ENCODE data around the gene MCTP2.

MCTP2 gene

DNA sequence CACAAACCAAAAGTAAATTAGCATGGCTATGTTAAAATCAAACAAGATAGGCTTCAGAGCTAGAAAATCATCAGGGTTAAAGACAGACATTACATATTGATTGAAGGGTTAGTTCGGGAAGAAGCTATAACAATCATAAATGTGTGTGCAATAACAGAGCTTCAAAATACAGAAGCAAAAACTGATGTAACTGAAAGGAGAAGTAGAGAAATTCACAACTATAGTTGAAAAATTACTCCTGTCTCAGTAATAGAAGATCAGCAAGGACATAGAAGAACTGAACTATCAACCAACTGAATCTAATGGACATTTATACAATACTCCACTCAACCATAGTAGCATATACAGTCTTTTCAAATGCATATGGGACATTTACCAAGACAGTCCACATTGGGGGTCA lies 59.4 kb downstream of the MCTP2 start:
- DNase-seq (ENCODE audit: insufficient read length) = no peak
- no peak for TF ChIP-seq POLR2AphosphoS5 (IDR thresholded peaks at IDR 0.05; ENCODE audit: low read depth, low read length)
- FAIRE-seq = no peak

DNA sequence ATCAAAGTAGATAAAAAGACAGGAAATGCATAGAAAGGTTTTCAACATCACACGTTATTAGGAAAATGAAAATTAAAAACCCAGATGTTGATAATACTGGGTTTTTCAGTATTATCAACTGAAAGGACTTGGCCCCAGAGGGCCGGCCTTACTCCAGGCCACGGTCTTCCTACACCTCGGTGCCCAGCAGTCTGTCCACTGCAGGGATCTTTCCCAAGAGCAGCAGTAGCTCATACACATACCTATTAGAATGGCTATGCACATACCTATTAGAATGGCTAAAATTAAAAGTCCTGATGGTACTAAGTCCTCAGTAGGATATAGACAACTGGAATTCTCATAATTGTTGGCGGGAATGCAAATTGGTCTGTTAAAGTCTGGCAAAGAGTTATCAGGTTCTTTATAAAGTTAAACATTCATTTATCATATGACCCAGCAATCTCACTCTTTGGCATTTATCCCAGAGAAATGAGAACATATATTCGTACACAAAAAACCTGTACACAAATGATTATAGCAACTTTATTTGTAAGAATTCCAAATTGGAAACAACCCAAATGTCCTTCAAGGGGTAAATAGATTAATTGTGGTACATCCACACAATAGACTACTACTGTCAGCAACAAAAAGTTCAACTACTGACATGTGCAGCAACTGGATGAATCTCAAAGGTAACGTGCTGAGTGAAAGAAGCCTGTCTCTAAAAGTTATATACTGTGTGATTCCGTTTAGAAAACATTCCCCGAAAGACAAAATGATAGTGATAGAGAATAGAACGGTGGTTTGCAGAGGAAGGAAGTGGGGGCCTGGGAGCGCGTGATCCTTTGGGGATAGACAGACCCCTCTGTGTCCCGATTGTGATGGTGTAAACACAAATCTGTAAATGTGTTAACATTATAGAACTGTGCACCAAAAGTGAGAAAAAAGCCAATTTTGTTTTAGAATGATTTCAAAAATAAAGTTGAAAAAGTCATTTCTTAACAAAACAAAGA lies 62.3 kb downstream of the MCTP2 start:
- TF ChIP-seq TAF1 (IDR thresholded peaks at IDR 0.05; ENCODE audit: borderline replicate concordance, low read depth, low read length) = no peak
- TF ChIP-seq POLR2A (IDR thresholded peaks at IDR 0.05; ENCODE audit: low read depth, low read length) = no peak
- no peak for TF ChIP-seq POLR2AphosphoS5 (IDR thresholded peaks at IDR 0.05; ENCODE audit: low read depth, low read length)
- DNase-seq (ENCODE audit: insufficient read length) = no peak
- FAIRE-seq = no peak

DNA sequence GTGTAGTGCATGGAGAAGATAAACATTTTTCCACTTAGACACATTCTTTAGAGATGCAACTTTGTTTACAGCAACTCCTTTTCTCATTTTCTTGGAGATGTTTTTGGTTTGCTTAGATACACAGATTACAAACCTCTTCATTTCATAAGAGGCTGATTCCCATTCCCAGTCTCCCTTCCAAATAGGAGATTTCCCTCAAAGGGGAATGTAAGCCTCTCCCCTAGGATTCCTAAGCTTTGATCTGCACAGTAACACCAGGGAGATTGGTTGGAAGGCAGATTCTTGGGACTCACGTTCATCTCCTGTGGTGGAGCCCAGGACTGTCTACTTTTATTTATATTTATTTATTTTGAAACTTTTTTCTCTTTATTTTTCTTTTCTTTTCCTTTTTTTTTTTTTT lies 63.2 kb downstream of the MCTP2 start:
- TF ChIP-seq TAF1 (IDR thresholded peaks at IDR 0.05; ENCODE audit: borderline replicate concordance, low read depth, low read length) = no peak
- no peak for TF ChIP-seq POLR2AphosphoS5 (IDR thresholded peaks at IDR 0.05; ENCODE audit: low read depth, low read length)
- no peak for TF ChIP-seq POLR2A (IDR thresholded peaks at IDR 0.05; ENCODE audit: low read depth, low read length)
- FAIRE-seq (no peak), DNase-seq (ENCODE audit: insufficient read length) (no peak)

DNA sequence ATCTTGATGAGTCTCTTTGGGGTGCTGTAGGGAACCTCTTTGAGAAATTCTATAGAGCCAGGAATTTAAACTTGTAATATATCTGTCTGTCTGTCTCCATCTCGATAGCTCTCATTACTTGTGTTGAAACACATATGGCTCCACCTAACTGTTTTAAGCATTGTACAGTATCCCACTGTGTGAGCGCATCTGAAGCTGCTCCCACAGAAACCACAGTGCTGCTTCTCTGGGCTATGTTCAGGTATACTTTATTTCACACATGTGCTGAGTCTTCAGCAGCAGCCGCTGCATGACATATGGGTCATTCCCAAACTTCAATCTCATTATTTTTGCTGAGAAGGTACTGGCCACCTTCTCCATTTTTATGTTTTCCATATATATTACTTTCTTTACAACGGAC lies 63.9 kb downstream of the MCTP2 start:
- FAIRE-seq = no peak
- DNase-seq (ENCODE audit: insufficient read length) = no peak
- no peak for TF ChIP-seq POLR2A (IDR thresholded peaks at IDR 0.05; ENCODE audit: low read depth, low read length)
- no peak for TF ChIP-seq TAF1 (IDR thresholded peaks at IDR 0.05; ENCODE audit: borderline replicate concordance, low read depth, low read length)
- TF ChIP-seq POLR2AphosphoS5 (IDR thresholded peaks at IDR 0.05; ENCODE audit: low read depth, low read length) = no peak

DNA sequence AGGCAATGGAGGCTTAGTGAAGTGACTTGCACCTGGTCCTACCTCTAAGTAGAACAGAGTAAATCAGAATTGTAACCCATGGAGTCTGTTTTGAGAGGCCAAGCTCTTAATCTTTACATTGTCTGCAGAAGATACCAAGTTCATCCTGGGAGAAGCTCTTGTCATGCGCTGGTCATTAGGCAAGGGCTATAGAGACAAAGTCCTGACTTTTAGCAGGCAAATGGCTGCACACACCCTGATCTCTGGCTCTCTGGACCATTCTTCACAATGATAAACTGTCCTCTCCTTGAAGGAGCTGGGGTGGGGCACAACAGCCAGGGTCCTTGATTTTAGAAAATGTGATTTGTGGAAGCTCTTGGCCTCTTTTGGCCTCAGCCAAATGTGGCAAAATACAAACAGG lies 65.4 kb downstream of the MCTP2 start:
- DNase-seq (ENCODE audit: insufficient read length) (no peak), FAIRE-seq (no peak)
- TF ChIP-seq POLR2A (IDR thresholded peaks at IDR 0.05; ENCODE audit: low read depth, low read length) (no peak), TAF1 (IDR thresholded peaks at IDR 0.05; ENCODE audit: borderline replicate concordance, low read depth, low read length) (no peak), POLR2AphosphoS5 (IDR thresholded peaks at IDR 0.05; ENCODE audit: low read depth, low read length) (no peak)

DNA sequence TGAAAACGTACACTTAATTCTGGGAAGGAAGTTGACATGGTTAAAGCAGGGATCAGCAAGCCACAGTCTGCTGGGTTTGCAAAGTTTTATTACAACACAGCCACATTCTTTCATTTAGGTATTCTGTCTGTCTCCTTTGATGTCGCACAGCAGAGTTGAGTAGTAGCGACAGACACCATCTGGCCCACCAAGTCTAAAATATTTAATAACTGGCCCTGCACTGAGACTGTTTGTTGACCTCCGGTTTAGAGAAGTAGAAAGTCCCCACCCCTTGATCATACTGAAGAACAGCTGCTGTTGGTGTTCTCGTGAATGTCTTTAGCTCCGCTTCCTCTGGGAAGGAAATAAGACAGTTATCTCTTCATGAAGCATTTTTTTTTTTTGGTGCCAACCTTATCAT lies 66.2 kb downstream of the MCTP2 start:
- DNase-seq (ENCODE audit: insufficient read length) (no peak), FAIRE-seq (no peak)
- TF ChIP-seq POLR2AphosphoS5 (IDR thresholded peaks at IDR 0.05; ENCODE audit: low read depth, low read length) (no peak), TAF1 (IDR thresholded peaks at IDR 0.05; ENCODE audit: borderline replicate concordance, low read depth, low read length) (no peak), POLR2A (IDR thresholded peaks at IDR 0.05; ENCODE audit: low read depth, low read length) (no peak)

GRCh38 chr15:94298364-94298763 lies 67.0 kb downstream of the MCTP2 start:
- DNase-seq (ENCODE audit: insufficient read length) (no peak), FAIRE-seq (no peak)
- TF ChIP-seq TAF1 (IDR thresholded peaks at IDR 0.05; ENCODE audit: borderline replicate concordance, low read depth, low read length) (no peak), POLR2AphosphoS5 (IDR thresholded peaks at IDR 0.05; ENCODE audit: low read depth, low read length) (no peak), POLR2A (IDR thresholded peaks at IDR 0.05; ENCODE audit: low read depth, low read length) (no peak)

DNA sequence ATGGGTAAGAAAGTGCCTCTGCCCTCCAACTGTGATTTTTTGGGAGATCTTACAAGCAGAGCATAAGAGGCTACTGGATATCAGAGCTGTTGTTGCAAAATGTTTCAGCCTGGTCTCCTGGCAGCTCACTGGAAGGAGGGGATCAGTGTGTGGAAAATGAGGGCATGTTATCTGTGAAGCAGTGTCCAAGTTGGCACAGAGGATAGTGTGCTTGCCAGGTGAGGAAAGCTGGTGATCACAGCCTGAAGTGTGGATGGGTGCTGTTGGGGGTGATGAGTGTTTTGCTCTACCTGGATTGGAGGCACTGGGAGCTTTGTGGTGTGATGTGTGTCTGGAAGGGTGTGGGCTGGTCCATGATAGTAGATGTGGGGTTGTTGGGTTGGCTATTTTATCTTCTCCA lies 69.3 kb downstream of the MCTP2 start:
- TF ChIP-seq POLR2A (IDR thresholded peaks at IDR 0.05; ENCODE audit: low read depth, low read length) (no peak), TAF1 (IDR thresholded peaks at IDR 0.05; ENCODE audit: borderline replicate concordance, low read depth, low read length) (no peak), POLR2AphosphoS5 (IDR thresholded peaks at IDR 0.05; ENCODE audit: low read depth, low read length) (no peak)
- DNase-seq (ENCODE audit: insufficient read length) (no peak), FAIRE-seq (no peak)

GRCh38 chr15:94305133-94305532 lies 73.8 kb downstream of the MCTP2 start:
- TF ChIP-seq POLR2A (IDR thresholded peaks at IDR 0.05; ENCODE audit: low read depth, low read length) = no peak
- TF ChIP-seq TAF1 (IDR thresholded peaks at IDR 0.05; ENCODE audit: borderline replicate concordance, low read depth, low read length) = no peak
- no peak for TF ChIP-seq POLR2AphosphoS5 (IDR thresholded peaks at IDR 0.05; ENCODE audit: low read depth, low read length)
- DNase-seq (ENCODE audit: insufficient read length) (no peak), FAIRE-seq (no peak)

GRCh38 chr15:94306700-94307650 lies 75.6 kb downstream of the MCTP2 start:
- FAIRE-seq (peak; percentile 14), DNase-seq (ENCODE audit: insufficient read length) (no peak)
- TF ChIP-seq POLR2A (IDR thresholded peaks at IDR 0.05; ENCODE audit: low read depth, low read length) = no peak
- no peak for TF ChIP-seq TAF1 (IDR thresholded peaks at IDR 0.05; ENCODE audit: borderline replicate concordance, low read depth, low read length)
- no peak for TF ChIP-seq POLR2AphosphoS5 (IDR thresholded peaks at IDR 0.05; ENCODE audit: low read depth, low read length)

DNA sequence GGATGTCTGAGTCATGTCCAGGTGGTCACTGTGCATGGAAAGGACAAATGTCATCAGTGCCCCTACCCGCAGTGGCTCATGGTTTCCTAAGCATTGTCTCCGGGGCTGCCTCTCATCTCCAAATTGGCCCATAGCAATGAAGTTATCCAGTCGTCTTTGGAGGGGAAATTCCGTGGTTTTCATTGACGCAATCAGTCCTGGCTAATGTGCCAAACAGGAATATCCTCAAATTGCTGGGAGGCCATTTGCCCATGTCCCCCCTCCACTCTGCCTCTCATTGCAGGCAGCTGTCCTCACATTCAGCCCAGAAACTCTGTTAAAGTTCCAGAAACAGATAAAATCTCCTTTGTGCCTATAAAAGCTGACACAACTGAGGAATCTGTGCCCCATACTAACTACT lies 81.6 kb downstream of the MCTP2 start:
- no peak for FAIRE-seq
- TF ChIP-seq POLR2AphosphoS5 (IDR thresholded peaks at IDR 0.05; ENCODE audit: low read depth, low read length) (no peak), TAF1 (IDR thresholded peaks at IDR 0.05; ENCODE audit: borderline replicate concordance, low read depth, low read length) (no peak), POLR2A (IDR thresholded peaks at IDR 0.05; ENCODE audit: low read depth, low read length) (no peak)
- no peak for DNase-seq (ENCODE audit: insufficient read length)

Measured in GM12892 (cell line).